Jurkat, Clone E6-1 (cell line): ENCODE results near the gene MCF2L.

Experiments used
- DNase-seq: peaks from one replicate; pipeline ENCODE4 v3.0.0-alpha.2; 2011; ENCODE audit warnings: low read depth, low spot score
- H3K4me3 ChIP-seq: 2 replicates; pipeline ENCODE4 v1.5.1; 2011; ENCODE audit warnings: mild to moderate bottlenecking, low read length, control low read depth, moderate library complexity

MCF2L gene

DNA sequence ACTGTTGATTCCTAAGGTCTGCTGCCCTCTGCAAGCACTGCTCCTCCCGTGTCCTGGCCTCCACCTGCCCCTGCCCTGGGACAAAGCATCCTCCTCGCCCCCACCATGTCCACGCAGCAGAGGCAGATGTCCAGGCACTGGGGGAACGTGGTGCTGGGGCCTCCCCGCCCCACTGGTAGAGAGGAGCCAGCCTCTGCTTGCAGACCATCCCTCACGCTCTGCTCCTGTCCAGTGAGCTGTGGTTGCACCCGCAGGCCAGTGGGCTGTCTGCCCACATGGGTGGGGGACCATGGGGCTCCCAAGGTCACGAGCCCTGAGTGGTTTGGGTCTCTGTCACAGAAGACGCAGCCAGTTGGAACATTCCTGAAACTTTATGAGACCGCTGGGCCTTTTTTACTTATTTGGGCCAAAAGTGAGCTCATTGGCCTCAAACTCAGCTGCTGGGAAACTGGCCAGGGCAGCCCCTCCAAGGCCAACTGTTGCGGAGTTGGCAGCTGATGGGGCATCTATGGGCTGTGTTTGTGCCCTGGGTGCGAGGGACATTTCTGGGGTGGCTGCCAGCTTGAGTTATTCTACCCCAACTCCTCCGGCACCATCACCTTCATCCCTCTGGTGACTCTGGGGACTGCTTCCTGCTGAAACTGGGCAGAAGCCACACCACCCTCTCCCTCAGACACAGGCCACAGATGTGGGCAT lies 71.7 kb downstream of the MCF2L start:
- H3K4me3 ChIP-seq, result no peak overlapping the region
- DNase-seq, result no peak

DNA sequence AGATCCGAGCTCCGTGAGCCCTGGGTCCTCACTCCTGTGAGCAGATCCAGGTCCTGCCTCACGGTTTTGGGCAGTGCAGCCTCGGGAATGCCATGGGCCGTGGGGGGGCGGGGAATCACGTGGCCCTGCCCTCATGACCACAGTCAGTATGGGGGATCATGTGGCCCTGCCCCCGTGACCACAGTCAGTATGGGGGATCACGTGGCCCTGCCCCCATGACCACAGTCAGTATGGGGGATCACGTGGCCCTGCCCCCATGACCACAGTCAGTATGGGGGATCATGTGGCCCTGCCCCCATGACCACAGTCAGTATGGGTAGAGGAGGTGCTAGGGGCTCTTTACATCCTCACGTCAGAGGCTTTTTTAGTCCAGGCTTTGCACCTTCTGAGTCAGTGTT lies 72.3 kb downstream of the MCF2L start:
- no peak for DNase-seq
- no peak overlapping the region for H3K4me3 ChIP-seq

DNA sequence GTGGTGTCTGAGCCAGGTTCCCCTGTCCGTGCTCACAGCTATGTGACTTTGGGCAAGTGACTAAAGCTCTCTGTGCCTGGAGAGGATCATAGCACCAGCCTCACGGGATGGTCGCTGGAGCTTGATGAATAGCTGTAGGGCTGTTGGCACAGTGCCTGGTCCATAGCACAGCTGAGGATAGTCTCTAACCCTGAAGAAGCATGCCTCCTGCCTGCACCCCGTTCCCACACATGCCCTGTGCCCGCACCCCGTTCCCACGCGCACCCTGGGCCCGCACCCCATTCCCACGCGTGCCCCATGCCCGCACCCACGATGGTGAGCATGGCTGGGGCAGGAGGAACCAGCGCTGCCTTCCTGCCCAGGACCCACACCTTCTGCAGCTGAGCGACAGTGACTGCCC lies 72.9 kb downstream of the MCF2L start:
- no peak for DNase-seq
- H3K4me3 ChIP-seq, result no peak overlapping the region

GRCh38 chr13:113042456-113042855 lies 73.4 kb downstream of the MCF2L start:
- no peak for DNase-seq
- no peak overlapping the region for H3K4me3 ChIP-seq

DNA sequence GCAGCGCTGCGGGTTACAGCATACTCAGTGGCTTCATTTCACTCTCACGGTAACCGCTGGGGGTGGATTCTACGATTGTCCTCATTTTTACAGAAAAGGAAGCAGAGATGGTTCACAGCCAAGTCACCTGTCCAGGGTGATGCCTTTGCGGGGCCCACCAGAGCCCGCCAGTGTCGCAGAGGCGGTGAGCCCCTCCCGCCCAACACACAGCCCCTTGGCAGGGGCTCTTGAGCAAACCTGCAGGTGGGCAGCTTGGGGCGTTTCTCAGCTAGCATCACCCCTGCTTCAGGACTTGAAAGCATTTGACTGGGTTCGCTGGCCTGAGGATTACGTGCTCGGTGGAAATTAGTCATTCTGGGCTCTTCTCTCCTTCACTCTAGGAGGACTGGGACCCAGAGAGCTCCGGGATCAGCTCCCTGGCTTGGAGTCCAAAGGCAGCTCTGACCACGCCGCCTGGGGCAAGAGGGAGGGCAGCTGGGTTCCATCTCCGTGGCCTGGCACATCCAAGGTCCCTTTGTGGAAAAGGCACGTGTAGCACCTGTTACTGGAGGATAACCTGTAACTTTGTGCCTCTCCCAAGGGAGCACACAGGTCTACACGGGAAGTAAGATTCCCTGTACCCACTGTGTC lies 74.1 kb downstream of the MCF2L start:
- no peak for DNase-seq

DNA sequence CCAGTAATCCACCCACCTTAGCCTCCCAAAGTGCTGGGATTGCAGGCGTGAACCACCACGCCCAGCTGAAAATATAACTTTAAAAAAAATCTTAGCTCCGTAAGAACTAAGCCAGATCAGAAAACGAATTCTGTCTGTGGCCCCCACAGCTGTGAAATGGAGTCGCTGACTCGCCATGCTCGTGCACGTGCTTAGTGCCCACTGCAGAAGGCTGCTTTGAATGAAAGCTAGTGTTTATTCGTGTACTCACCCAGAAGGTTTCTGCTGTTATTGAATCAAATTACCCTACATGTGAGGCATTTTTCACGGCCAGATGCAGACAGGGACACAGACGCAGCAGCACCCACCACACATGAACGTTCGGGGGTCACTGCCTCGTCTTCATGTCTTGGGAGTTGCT lies 74.9 kb downstream of the MCF2L start:
- no peak overlapping the region for H3K4me3 ChIP-seq
- DNase-seq, result no peak

More for the DNA sequence above, 74.1 kb downstream of the MCF2L start:
- H3K4me3 ChIP-seq, result no peak overlapping the region

GRCh38 chr13:113044391-113045114 lies 75.5 kb downstream of the MCF2L start:
- no peak for DNase-seq
- H3K4me3 ChIP-seq, result no peak overlapping the region

GRCh38 chr13:113045251-113046127 lies 76.5 kb downstream of the MCF2L start:
- H3K4me3 ChIP-seq, result no peak overlapping the region
- DNase-seq, result no peak

GRCh38 chr13:113046128-113046882 lies 77.3 kb downstream of the MCF2L start:
- DNase-seq, result no peak
- H3K4me3 ChIP-seq, result no peak overlapping the region

- H3K4me3 ChIP-seq, result no peak overlapping the region
- no peak for DNase-seq
Measured at GRCh38 chr13:113046883-113047244, 77.8 kb downstream of the MCF2L start.

- no peak overlapping the region for H3K4me3 ChIP-seq
- DNase-seq, result no peak
Measured at GRCh38 chr13:113047587-113047986, 78.6 kb downstream of the MCF2L start.

DNA sequence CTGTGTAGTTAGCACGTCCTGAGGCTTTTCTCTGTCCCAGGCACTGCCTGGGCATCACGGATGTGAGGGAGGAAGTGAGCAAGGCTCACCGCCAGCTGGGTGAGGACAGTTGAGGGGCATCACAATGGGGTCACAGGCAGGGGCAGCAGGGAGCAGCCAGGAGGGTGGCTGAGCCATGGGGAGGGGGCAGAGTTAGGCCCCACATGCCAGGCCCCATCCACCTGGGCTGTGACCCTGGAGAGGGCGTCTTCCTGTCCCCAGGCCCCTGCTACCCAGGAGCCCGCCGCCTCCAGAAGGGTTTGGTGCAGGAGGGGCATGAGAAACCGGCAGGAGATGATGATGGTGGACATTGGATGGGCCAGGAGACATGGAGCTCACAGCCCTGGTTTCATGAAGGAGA lies 79.8 kb downstream of the MCF2L start:
- DNase-seq, result no peak
- no peak overlapping the region for H3K4me3 ChIP-seq

GRCh38 chr13:113049521-113049941 lies 80.5 kb downstream of the MCF2L start:
- H3K4me3 ChIP-seq, result no peak overlapping the region
- no peak for DNase-seq

DNA sequence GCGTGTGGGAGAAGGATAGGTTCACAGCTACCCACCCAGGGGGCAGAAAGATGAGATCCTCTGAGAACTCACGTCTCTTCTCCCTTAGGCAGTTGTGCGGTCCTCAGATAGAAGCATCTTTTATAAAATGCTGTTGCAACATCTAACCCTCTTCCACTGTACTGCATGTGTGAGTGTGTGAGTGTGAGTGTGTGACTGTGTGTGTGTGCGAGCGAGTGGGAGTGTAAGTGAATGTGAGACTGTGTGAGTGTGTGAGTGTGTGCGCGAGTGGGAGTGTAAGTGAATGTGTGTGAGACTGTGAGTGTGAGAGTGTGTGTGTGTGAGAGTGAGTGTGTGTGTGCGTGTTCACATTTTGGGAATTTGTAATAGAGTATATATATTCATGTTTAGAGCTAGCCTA lies 81.0 kb downstream of the MCF2L start:
- DNase-seq, result no peak
- no peak overlapping the region for H3K4me3 ChIP-seq

DNA sequence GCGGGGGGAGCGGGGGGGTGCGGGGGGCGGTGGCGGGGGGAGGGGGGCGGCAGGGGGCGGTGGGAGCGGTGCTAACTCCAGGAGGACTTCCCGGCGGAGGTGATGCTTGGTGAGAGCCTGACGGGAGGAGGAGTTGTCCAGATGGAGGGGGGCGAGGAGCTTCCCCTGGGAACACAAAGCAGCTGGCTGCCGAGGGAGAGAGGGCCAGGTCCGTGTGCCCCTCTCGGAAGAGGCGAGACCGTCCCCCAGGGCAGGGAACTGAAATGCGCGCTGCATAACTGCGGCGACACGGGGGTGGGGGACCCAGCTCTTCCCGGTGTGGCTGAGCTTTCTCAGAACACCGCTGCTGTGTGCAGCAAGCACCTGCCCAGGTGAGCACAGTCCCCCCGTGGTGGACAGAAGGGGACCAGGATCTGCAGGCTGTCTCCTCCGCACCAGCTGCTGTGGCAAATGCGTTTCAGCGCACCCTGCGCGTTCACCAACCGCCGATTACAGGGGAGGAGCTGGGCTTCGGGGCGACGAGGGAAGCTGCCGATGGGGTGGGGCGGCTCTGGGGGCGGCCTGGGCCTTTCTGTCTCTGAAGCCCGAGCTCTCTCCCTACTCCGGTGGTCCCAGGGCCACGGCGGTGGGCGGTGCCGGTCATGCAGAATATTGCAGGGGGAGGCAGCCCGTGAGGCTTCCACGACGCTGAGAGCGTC lies 81.9 kb downstream of the MCF2L start:
- no peak for DNase-seq
- no peak overlapping the region for H3K4me3 ChIP-seq

GRCh38 chr13:113051641-113052040 lies 82.6 kb downstream of the MCF2L start:
- no peak overlapping the region for H3K4me3 ChIP-seq
- no peak for DNase-seq

DNA sequence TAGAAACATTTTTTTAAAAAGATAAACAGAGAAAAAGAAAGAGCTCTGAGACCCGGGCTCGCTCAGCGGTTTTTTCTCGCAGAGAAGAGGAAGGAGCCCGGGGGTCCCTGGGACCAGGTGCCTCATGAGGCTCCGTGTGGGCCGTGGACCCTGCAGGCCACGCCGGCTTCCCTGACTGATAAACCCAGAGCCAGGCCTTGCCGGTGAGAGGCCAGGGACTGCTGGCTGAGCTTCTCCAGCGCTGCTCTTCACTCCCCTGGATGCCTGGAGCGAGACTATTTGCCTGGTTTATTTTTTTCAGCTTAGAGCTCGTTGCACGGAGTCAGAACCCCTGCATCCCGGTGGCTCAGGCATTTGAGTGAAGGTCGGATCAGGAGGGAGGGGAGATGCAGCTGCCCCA lies 83.2 kb downstream of the MCF2L start:
- H3K4me3 ChIP-seq, result no peak overlapping the region
- no peak for DNase-seq

DNA sequence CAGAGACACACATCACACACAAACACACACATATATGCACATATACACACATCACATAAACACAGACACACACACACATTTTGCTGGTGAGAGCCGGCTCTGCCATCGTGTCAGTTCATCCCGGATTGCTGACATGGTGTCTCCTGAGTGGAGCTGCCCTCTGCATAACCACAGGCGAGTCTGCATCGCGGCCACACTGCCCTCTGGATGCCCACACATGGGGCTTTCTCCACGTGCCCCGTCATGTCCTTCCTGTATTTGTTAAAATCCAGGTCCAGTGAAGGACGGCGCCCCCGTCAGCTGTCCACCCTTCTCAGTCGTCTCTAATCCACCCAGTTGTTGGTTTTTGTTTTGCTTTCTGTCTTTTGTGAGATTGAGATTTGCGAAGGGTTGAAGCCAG lies 84.0 kb downstream of the MCF2L start:
- H3K4me3 ChIP-seq, result no peak overlapping the region
- no peak for DNase-seq
